ENCODE data around the gene SSNA1.

- TF ChIP-seq CTCF (IDR thresholded peaks at IDR 0.05) (no peak), POLR2AphosphoS5 (IDR thresholded peaks at IDR 0.05) (no peak)
Observed at GRCh38 chr9:137234055-137234697, 45.7 kb downstream of the SSNA1 start.
